B cell (primary cell): Measurements from ENCODE around the gene CD72. TPM values are rescaled to one million over a fixed set of nuclear protein-coding genes. Genes with fewer than 3 reads are reported as not detected.

Experiments
- ATAC-seq: fragments of 200-7000 bp; cut with Tn5 transposase; one replicate; pipeline ENCODE4 v1.10.0; 2021; ENCODE audit warnings: low read depth, mild to moderate bottlenecking, moderate number of reproducible peaks, moderate library complexity
- CTCF ChIA-PET: fragments of 350-600 bp; sonication (Branson Sonifier 250); formaldehyde crosslinking; loops from one replicate; lab custom pipeline; 2021; ENCODE audit warnings: antibody characterized with exemption, inconsistent platforms; lab: Charles Lee
- POLR2A ChIA-PET: fragments of 350-600 bp; sonication (Branson Sonifier 250); formaldehyde crosslinking; loops from one replicate; lab custom pipeline; 2021; ENCODE audit warnings: antibody characterized with exemption; lab: Charles Lee
- DNase-seq: peaks from one replicate; pipeline ENCODE4 v3.0.0; 2013
- H2AFZ ChIP-seq: 2 replicates; pipeline ENCODE4 v1.6.1; 2012; ENCODE audit warnings: mild to moderate bottlenecking, low read depth, low read length; ENCODE audit not compliant: insufficient read depth, poor library complexity, severe bottlenecking
- H3K27ac ChIP-seq, 2 donors: 1 replicate in 1 of 2; 2 replicates in 1 of 2; pipeline ENCODE4 v1.5.1; 2012 to 2013; ENCODE audit warnings: low read length in 2 of 2, mild to moderate bottlenecking in 2 of 2, moderate library complexity in 1 of 2
- H3K27me3 ChIP-seq, 4 experiments: fragments of 200-600 bp in 1 of 4; sonication (generic) in 1 of 4; replicated peaks in 1 of 4; 1 replicate in 2 of 4; 2 replicates in 2 of 4; pipeline versions ENCODE4 v1.6.1 to v1.7.0; 2013 to 2016; ENCODE audit warnings: low read length in 3 of 4, mild to moderate bottlenecking in 2 of 4, mixed read lengths in 1 of 4, moderate library complexity in 1 of 4; ENCODE audit not compliant: insufficient read depth in 4 of 4, control insufficient read depth in 3 of 4; ENCODE audit errors: control extremely low read depth in 1 of 4
- H3K36me3 ChIP-seq, 2 experiments: replicated peaks in 1 of 2; 1 replicate in 1 of 2; 2 replicates in 1 of 2; pipeline versions ENCODE4 v1.6.1 to v1.7.1; 2013; ENCODE audit warnings: low read length in 1 of 2; ENCODE audit not compliant: insufficient read depth in 2 of 2, control insufficient read depth in 1 of 2; ENCODE audit errors: control extremely low read depth in 1 of 2, extremely low read depth in 1 of 2
- H3K4me1 ChIP-seq, 2 donors: fragments of 200-600 bp in 1 of 2; sonication (generic) in 1 of 2; 1 replicate in 1 of 2; 2 replicates in 1 of 2; pipeline versions ENCODE4 v1.5.1 to v1.6.1; 2013 to 2017; ENCODE audit warnings: low read length in 2 of 2; ENCODE audit not compliant: control insufficient read depth in 2 of 2, insufficient read depth in 2 of 2
- H3K4me2 ChIP-seq: replicated peaks from 2 replicates; pipeline ENCODE3; 2012; ENCODE audit warnings: mild to moderate bottlenecking, low read depth, low read length; ENCODE audit not compliant: poor library complexity, severe bottlenecking
- H3K4me3 ChIP-seq, 5 experiments: fragments of 200-600 bp in 1 of 5; sonication (generic) in 1 of 5; 1 replicate in 3 of 5; 2 replicates in 2 of 5; pipeline versions ENCODE4 v1.5.1 to v1.7.0; 2011 to 2016; ENCODE audit warnings: low read length in 4 of 5, mild to moderate bottlenecking in 4 of 5, low read depth in 2 of 5, control low read depth in 1 of 5, moderate library complexity in 1 of 5; ENCODE audit not compliant: insufficient read depth in 1 of 5; ENCODE audit errors: control extremely low read depth in 1 of 5, extremely low read depth in 1 of 5
- H3K79me2 ChIP-seq: fragments of 200-600 bp; sonication (generic); one replicate; pipeline ENCODE4 v1.6.0; 2016; ENCODE audit warnings: low read length; ENCODE audit not compliant: control insufficient read depth, insufficient read depth
- H3K9ac ChIP-seq: fragments of 200-600 bp; sonication (generic); 2 replicates; pipeline ENCODE4 v1.6.1; 2017; ENCODE audit warnings: mild to moderate bottlenecking, low read length, moderate library complexity
- H3K9me3 ChIP-seq, 3 donors: one replicate each; pipeline versions ENCODE4 v1.6.1 to v1.7.1; 2013; ENCODE audit warnings: low read length in 2 of 3; ENCODE audit not compliant: control insufficient read depth in 2 of 3, insufficient read depth in 1 of 3; ENCODE audit errors: control extremely low read depth in 1 of 3
- H4K20me1 ChIP-seq: 2 replicates; pipeline ENCODE4 v1.6.0; 2012; ENCODE audit warnings: mild to moderate bottlenecking, low read length; ENCODE audit not compliant: insufficient read depth, control insufficient read depth, poor library complexity, severe bottlenecking
- H3K27ac Mint-ChIP-seq: one replicate; pipeline ENCODE4 v1.8.0; 2021; ENCODE audit warnings: mixed read lengths
- H3K27me3 Mint-ChIP-seq: one replicate; pipeline ENCODE4 v1.8.0; 2021; ENCODE audit warnings: mixed read lengths
- H3K4me1 Mint-ChIP-seq: one replicate; pipeline ENCODE4 v1.8.0; 2021; ENCODE audit warnings: mixed read lengths
- H3K4me3 Mint-ChIP-seq: one replicate; pipeline ENCODE4 v1.8.0; 2021; ENCODE audit warnings: mixed read lengths
- H3K9me3 Mint-ChIP-seq: one replicate; pipeline ENCODE4 v1.8.0; 2022; ENCODE audit warnings: mixed read lengths; ENCODE audit not compliant: insufficient read depth
- CTCF ChIP-seq: fragments of 200-600 bp; IDR thresholded peaks from one replicate; pipeline ENCODE4 v1.8.0; 2022; ENCODE audit warnings: antibody characterized with exemption, mild to moderate bottlenecking
- EZH2 ChIP-seq: IDR thresholded peaks from 2 replicates; pipeline ENCODE4 v1.6.1; 2012; ENCODE audit warnings: borderline replicate concordance, low read depth, mild to moderate bottlenecking, moderate library complexity, low read length; ENCODE audit not compliant: insufficient read depth, poor library complexity, severe bottlenecking
- WGBS: methylation state at CpG from one replicate; pipeline ENCODE4 v1.1.5; 2013; ENCODE audit warnings: missing lambda C conversion rate; ENCODE audit not compliant: insufficient coverage; 5-methylcytosine and 5-hydroxymethylcytosine counted together
- intact Hi-C: fragments of 100-400 bp; cut with micrococcal nuclease; formaldehyde crosslinking; loops from one replicate; pipeline ENCODE4 v1.10.0; 2022
- polyA plus RNA-seq: library from polyadenylated mRNA; depleted of rRNA; stranded (reverse); fragments of >200 nt; gene quantifications from 2 replicates; pipeline ENCODE4 v1.2.3, GENCODE V29; 2012
- total RNA-seq, 2 donors: library from RNA; stranded (reverse); fragments of 120-200 nt in 1 of 2; gene quantifications; 1 replicate in 1 of 2; 2 replicates in 1 of 2; pipeline versions ENCODE4 v1.2.3 to v1.2.4, GENCODE V29; 2013 to 2022

Gene CD72
- total and polyA plus RNA-seq, 2 donors (not counting 1 experiment from before 2014, with no cell fraction given), result 94.6 to 436 TPM

GRCh38 chr9:35658968-35659220, 40.7 kb upstream of the CD72 start:
- intact Hi-C loops, result loop anchor here (1.0 to 5.0 kb wide), 10 partner anchors 13 to 542 kb away; partner anchors contain the start of genes ATOSB, CREB3, FAM221B and TLN1
- Mint-ChIP-seq H3K27me3 (no peaks in the 10 kb centered on the region), H3K9me3 (no peaks in the 10 kb centered on the region), H3K27ac (peak overlapping the region; percentile 97), H3K4me1 (peaks cover 74% of the 10 kb centered on the region), H3K4me3 (peak overlapping the region; percentile 94)
- Histone ChIP-seq H4K20me1 (no peaks in the 10 kb centered on the region), H3K4me3 (peak overlapping the region; percentile 84 to 93 (median 87)), H3K9me3 (peaks cover 0 to 3% (median 0%) of the 10 kb centered on the region in 3 donors), H3K27me3 (no peaks in the 10 kb centered on the region), H3K27ac (peak overlapping the region; percentile 99 to 100), H3K4me1 (peaks cover 42 to 67% of the 10 kb centered on the region in 2 donors), H2AFZ (peak overlapping the region; percentile 86), H3K4me2 (peak overlapping the region; percentile 91), H3K79me2 (peaks cover 22% of the 10 kb centered on the region), H3K9ac (peak overlapping the region; percentile 84), H3K36me3 (peaks cover 0 to 14% of the 10 kb centered on the region in 2 experiments)
- ATAC-seq, result no peak
- CTCF ChIA-PET, result interaction anchor here (0.8 to 15.0 kb wide), 21 partner anchors 8 to 223 kb away, joined by 3 to 268 read pairs (median 9); partner anchors contain the start of genes CA9, CD72, CREB3 and SIT1
- no peak for DNase-seq
- TF ChIP-seq EZH2 (no peak), CTCF (no peak)
- 0% methylated on average over 2 of the region's 2 CpGs for WGBS
- POLR2A ChIA-PET, result interaction anchor here (0.6 to 4.6 kb wide), 13 partner anchors 9 to 98 kb away, joined by 3 to 62 read pairs (median 10); partner anchors contain the start of genes CD72, CREB3, GBA2 and RGP1
